Endothelial cell of umbilical vein (primary cell): ENCODE data around the gene AKAP13. TPM values are rescaled to one million over a fixed set of nuclear protein-coding genes. Genes with fewer than 3 reads are reported as not detected.

Experiments
- BruUV-seq: library from RNA; stranded (reverse); fragments of 400-500 nt; replicated peaks from 2 replicates; lab custom pipeline; 2021; lab: Mats Ljungman, UMichigan
- CTCF ChIA-PET: fragments of 300-600, 350-600 bp; sonication (Branson Sonifier 250); formaldehyde crosslinking; loops from one replicate; lab custom pipeline; 2021; ENCODE audit warnings: antibody characterized with exemption, inconsistent platforms; lab: Charles Lee
- POLR2A ChIA-PET: fragments of 300-600, 350-600 bp; sonication (Branson Sonifier 250); formaldehyde crosslinking; loops from one replicate; lab custom pipeline; 2021; ENCODE audit warnings: antibody characterized with exemption, inconsistent platforms; lab: Charles Lee
- DNase-seq: peaks from one replicate; pipeline ENCODE4 v3.0.0-alpha.2; 2011; ENCODE audit warnings: low read depth, low spot score
- FAIRE-seq: peaks from 2 replicates; lab custom pipeline; 2011; peaks lifted over from hg19 to GRCh38; lab: Jason Lieb, UNC
- H2AFZ ChIP-seq: 2 replicates; pipeline ENCODE4 v1.6.0; 2012; ENCODE audit warnings: low read depth, low read length, control low read depth, inconsistent platforms
- H3K27ac ChIP-seq: 2 replicates; pipeline ENCODE4 v1.5.1; 2011; ENCODE audit warnings: low read depth, mild to moderate bottlenecking, control low read depth, low read length, moderate library complexity; ENCODE audit not compliant: insufficient read depth
- H3K27me3 ChIP-seq, 2 experiments: 2 replicates each; pipeline versions ENCODE4 v1.6.0 to v1.6.1; 2011; ENCODE audit warnings: low read length in 2 of 2, mixed read lengths in 1 of 2; ENCODE audit not compliant: control insufficient read depth in 2 of 2, insufficient read depth in 2 of 2
- H3K36me3 ChIP-seq, 2 experiments: 2 replicates in 1 of 2; 3 replicates in 1 of 2; pipeline ENCODE4 v1.5.1; 2011; ENCODE audit warnings: low read length in 2 of 2, mild to moderate bottlenecking in 1 of 2, moderate library complexity in 1 of 2; ENCODE audit not compliant: control insufficient read depth in 2 of 2, insufficient read depth in 2 of 2; ENCODE audit errors: extremely low read depth in 1 of 2
- H3K4me1 ChIP-seq: 3 replicates; pipeline ENCODE4 v1.5.1; 2011; ENCODE audit warnings: mild to moderate bottlenecking, low read length; ENCODE audit not compliant: control insufficient read depth, insufficient read depth; ENCODE audit errors: extremely low read depth
- H3K4me2 ChIP-seq: 2 replicates; pipeline ENCODE4 v1.6.1; 2011; ENCODE audit warnings: low read length, control low read depth, mixed read lengths; ENCODE audit not compliant: insufficient read depth
- H3K4me3 ChIP-seq, 3 experiments: fragments of 200-600 bp in 1 of 3; sonication (generic), shearing (Covaris generic) in 1 of 3; replicated peaks in 1 of 3; 2 replicates each; pipeline ENCODE4 v1.5.1; 2011 to 2016; ENCODE audit warnings: control low read depth in 3 of 3, low read length in 3 of 3, mild to moderate bottlenecking in 2 of 3, inconsistent platforms in 1 of 3, low read depth in 1 of 3, moderate library complexity in 1 of 3; ENCODE audit not compliant: insufficient read depth in 1 of 3
- H3K79me2 ChIP-seq: 2 replicates; pipeline ENCODE4 v1.6.0; 2012; ENCODE audit warnings: low read length, inconsistent platforms; ENCODE audit not compliant: control insufficient read depth, insufficient read depth
- H3K9ac ChIP-seq: replicated peaks from 2 replicates; pipeline ENCODE3; 2011; ENCODE audit warnings: low read length, control low read depth; ENCODE audit not compliant: insufficient read depth; ENCODE audit errors: extremely low read depth
- H3K9me1 ChIP-seq: replicated peaks from 3 replicates; pipeline ENCODE4 v1.6.0; 2011; ENCODE audit warnings: mild to moderate bottlenecking, low read length; ENCODE audit not compliant: control insufficient read depth, insufficient read depth; ENCODE audit errors: extremely low read depth
- H3K9me3 ChIP-seq: replicated peaks from 2 replicates; pipeline ENCODE4 v1.5.1; 2012; ENCODE audit warnings: low read length, inconsistent platforms; ENCODE audit not compliant: control insufficient read depth, insufficient read depth
- H4K20me1 ChIP-seq: replicated peaks from 2 replicates; pipeline ENCODE3; 2011; ENCODE audit warnings: mild to moderate bottlenecking, low read length; ENCODE audit not compliant: control insufficient read depth, insufficient read depth; ENCODE audit errors: extremely low read depth
- CTCF ChIP-seq, 2 donors: IDR thresholded peaks; 1 replicate in 1 of 2; 2 replicates in 1 of 2; pipeline ENCODE4 v1.5.1; 2011; ENCODE audit warnings: low read length in 2 of 2, mild to moderate bottlenecking in 2 of 2, moderate library complexity in 2 of 2, control low read depth in 1 of 2, inconsistent platforms in 1 of 2, low read depth in 1 of 2; ENCODE audit not compliant: insufficient read depth in 1 of 2; ENCODE audit errors: extremely low read depth in 1 of 2
- EZH2 ChIP-seq: IDR thresholded peaks from 2 replicates; pipeline ENCODE4 v1.6.1; 2012; ENCODE audit warnings: borderline replicate concordance, low read depth, mild to moderate bottlenecking, moderate library complexity, low read length, inconsistent platforms; ENCODE audit not compliant: severe bottlenecking
- FOS ChIP-seq: IDR thresholded peaks from 2 replicates; pipeline ENCODE4 v1.6.1; 2011; ENCODE audit warnings: mild to moderate bottlenecking, low read length, moderate library complexity, borderline replicate concordance; ENCODE audit not compliant: insufficient read depth
- GATA2 ChIP-seq: IDR thresholded peaks from 2 replicates; pipeline ENCODE4 v1.7.0; 2011; ENCODE audit warnings: low read depth, mild to moderate bottlenecking, moderate library complexity, mixed read lengths, low read length; ENCODE audit not compliant: insufficient read length, insufficient read depth
- JUN ChIP-seq: IDR thresholded peaks from 2 replicates; pipeline ENCODE4 v1.6.1; 2011; ENCODE audit warnings: borderline replicate concordance, low read depth; ENCODE audit not compliant: insufficient read length, insufficient read depth
- MAX ChIP-seq: IDR thresholded peaks from 2 replicates; pipeline ENCODE4 v1.6.1; 2011; ENCODE audit not compliant: insufficient read depth, insufficient read length
- MYC ChIP-seq: IDR thresholded peaks from one replicate; pipeline ENCODE4 v1.6.1; 2011; ENCODE audit warnings: mild to moderate bottlenecking, low read depth, low read length
- POLR2A ChIP-seq: IDR thresholded peaks from 2 replicates; pipeline ENCODE4 v1.6.1; 2012; ENCODE audit warnings: low read depth, mild to moderate bottlenecking, control low read depth, low read length
- POLR2AphosphoS5 ChIP-seq: IDR thresholded peaks from 2 replicates; pipeline ENCODE4 v1.6.1; 2012; ENCODE audit warnings: low read depth, mild to moderate bottlenecking, control low read depth, low read length, moderate library complexity; ENCODE audit not compliant: insufficient read depth
- dilution Hi-C: fragments of 300-500 bp; cut with MboI; formaldehyde crosslinking; loops from one replicate; pipeline ENCODE4 v1.15.0; 2019; ENCODE audit warnings: low sequenced_read_pairs; ENCODE audit not compliant: extremely low pct_ligation_motif_present
- intact Hi-C: fragments of 100-400 bp; cut with micrococcal nuclease; formaldehyde crosslinking; loops from one replicate; pipeline ENCODE4 v1.10.0; 2022
- polyA plus RNA-seq, 4 experiments: library from polyadenylated mRNA; depleted of rRNA in 3 of 4; stranded (reverse) in 3 of 4; unstranded in 1 of 4; fragments of >200 nt; gene quantifications; 2 replicates each; pipeline versions ENCODE4 v1.2.1 to v1.2.3, GENCODE V29; 2011 to 2012; ENCODE audit warnings: missing spikeins in 1 of 4
- total RNA-seq: library from RNA; stranded (reverse); gene quantifications from 2 replicates; pipeline ENCODE4 v1.2.3, GENCODE V29; 2021

The AKAP13 gene
- total and polyA plus RNA-seq, 2 donors (not counting 3 experiments of a cell fraction or from before 2014, with no cell fraction given) = 22.8 to 87.8 TPM

- no peaks in the 10 kb centered on the region for H3K27me3 ChIP-seq
- peaks cover 2 to 8% of the 10 kb centered on the region in 2 experiments for H3K36me3 ChIP-seq
- BruUV-seq = no TSS peak
- H4K20me1 ChIP-seq = no peaks in the 10 kb centered on the region
- no peaks in the 10 kb centered on the region for H3K9me3 ChIP-seq
- FAIRE-seq = no peak
- ChIA-PET CTCF (interaction anchor here (0.5 to 1.3 kb wide), 3 partner anchors 8 to 102 kb away, joined by 3 read pairs; no protein-coding TSS in a partner anchor), POLR2A (no interaction called here)
- dilution Hi-C loops = no loop called here
- DNase-seq = no peak
- no peaks in the 10 kb centered on the region for H3K9me1 ChIP-seq
- no peak overlapping the region for H2AFZ ChIP-seq
- no peak for TF ChIP-seq GATA2
- TF ChIP-seq CTCF (IDR thresholded peaks at IDR 0.05; ENCODE audit: extremely low read depth in 1 of 2, insufficient read depth in 1 of 2, low read depth in 1 of 2, low read length in 2 of 2) = no peak
- no peak for TF ChIP-seq EZH2
- TF ChIP-seq FOS = no peak
- no peak for TF ChIP-seq POLR2A
- no peak for TF ChIP-seq POLR2AphosphoS5
- TF ChIP-seq JUN = no peak
- TF ChIP-seq MAX = no peak
- no peak for TF ChIP-seq MYC
- H3K4me3 ChIP-seq = no peak overlapping the region
- intact Hi-C loops = no loop called here
- H3K79me2 ChIP-seq = no peaks in the 10 kb centered on the region
- no peaks in the 10 kb centered on the region for H3K4me1 ChIP-seq
- H3K9ac ChIP-seq = no peak overlapping the region
- H3K4me2 ChIP-seq = no peak overlapping the region
- H3K27ac ChIP-seq = no peak overlapping the region
These were observed 371.1 kb downstream of the AKAP13 start for GRCh38 chr15:85751291-85752123.
